ENCODE results near the gene PLAC1.

Gene PLAC1

GRCh38 chrX:134684956-134685355 is 26.7 kb upstream of the PLAC1 start:
- H3K27ac ChIP-seq (ENCODE audit: low read length) = no peak overlapping the region
- no peak overlapping the region for H3K9ac ChIP-seq (ENCODE audit: low read length)
- no peaks in the 10 kb centered on the region for H3K27me3 ChIP-seq (ENCODE audit: control insufficient read depth, insufficient read depth, low read length)
- H3K9me3 ChIP-seq (ENCODE audit: control insufficient read depth, low read depth, low read length) = peaks cover 4% of the 10 kb centered on the region
- no peak overlapping the region for H3K4me3 ChIP-seq (ENCODE audit: low read length)
- H3K36me3 ChIP-seq (ENCODE audit: control insufficient read depth, low read depth, low read length) = no peaks in the 10 kb centered on the region
- H3K4me1 ChIP-seq (ENCODE audit: control insufficient read depth, low read depth, low read length) = no peaks in the 10 kb centered on the region

DNA sequence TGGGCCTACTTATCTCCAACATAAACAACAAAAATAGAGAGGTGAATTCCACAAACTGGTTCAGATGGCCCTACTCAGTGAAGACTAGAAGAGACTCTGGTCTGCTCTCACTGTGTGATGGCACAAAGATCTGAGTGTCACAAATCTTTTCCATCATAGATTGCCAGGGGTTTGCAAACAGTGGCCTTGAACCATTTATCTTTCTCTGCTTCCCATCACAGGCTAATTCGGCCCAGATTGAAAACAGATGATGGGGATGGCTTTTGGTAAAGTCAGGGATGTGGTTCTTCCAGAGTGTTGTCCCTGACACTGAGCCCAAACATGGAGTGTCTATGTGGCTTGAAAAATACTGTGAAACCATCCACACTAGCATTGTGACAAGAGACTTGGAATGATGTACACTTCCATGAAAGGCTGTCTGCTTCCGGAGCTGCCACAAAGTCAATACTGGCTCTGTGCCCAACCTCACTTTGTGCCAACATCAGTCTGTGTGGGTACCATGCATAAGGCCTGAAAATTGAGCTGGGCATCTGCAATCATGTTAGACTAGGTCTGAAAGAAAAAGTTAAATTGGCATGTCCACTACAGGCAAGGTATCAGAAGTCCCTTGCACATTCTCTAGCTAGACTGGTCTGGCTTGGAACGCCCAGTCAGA is 25.2 kb upstream of the PLAC1 start:
- Histone ChIP-seq H3K9me3 (ENCODE audit: control insufficient read depth, low read depth, low read length) (peaks cover 4% of the 10 kb centered on the region), H3K27me3 (ENCODE audit: control insufficient read depth, insufficient read depth, low read length) (no peaks in the 10 kb centered on the region), H3K36me3 (ENCODE audit: control insufficient read depth, low read depth, low read length) (no peaks in the 10 kb centered on the region), H3K27ac (ENCODE audit: low read length) (no peak overlapping the region), H3K9ac (ENCODE audit: low read length) (no peak overlapping the region), H3K4me1 (ENCODE audit: control insufficient read depth, low read depth, low read length) (no peaks in the 10 kb centered on the region), H3K4me3 (ENCODE audit: low read length) (no peak overlapping the region)

DNA sequence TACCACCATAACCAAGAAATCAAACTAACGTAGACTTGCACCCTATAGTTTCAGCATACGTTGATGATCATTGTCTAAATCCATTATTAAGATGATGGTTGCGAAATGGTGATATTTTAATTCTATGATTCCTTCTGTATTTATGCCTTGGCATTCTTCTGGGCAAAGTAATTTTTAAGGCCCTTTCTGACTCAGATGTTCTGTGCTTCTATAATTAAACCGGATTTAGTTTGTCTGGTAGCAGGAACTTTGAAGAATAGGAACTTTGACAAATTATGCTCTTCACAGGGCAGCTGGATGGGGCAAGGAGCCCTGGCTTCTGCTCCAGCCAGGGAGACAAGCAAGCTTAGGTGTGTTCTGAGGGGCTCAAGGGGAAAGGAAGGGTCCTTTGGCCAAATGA is 23.8 kb upstream of the PLAC1 start:
- Histone ChIP-seq H3K4me1 (ENCODE audit: control insufficient read depth, low read depth, low read length) (no peaks in the 10 kb centered on the region), H3K9ac (ENCODE audit: low read length) (no peak overlapping the region), H3K9me3 (ENCODE audit: control insufficient read depth, low read depth, low read length) (peaks cover 4% of the 10 kb centered on the region), H3K27ac (ENCODE audit: low read length) (no peak overlapping the region), H3K36me3 (ENCODE audit: control insufficient read depth, low read depth, low read length) (no peaks in the 10 kb centered on the region), H3K4me3 (ENCODE audit: low read length) (no peak overlapping the region), H3K27me3 (ENCODE audit: control insufficient read depth, insufficient read depth, low read length) (no peaks in the 10 kb centered on the region)

GRCh38 chrX:134679644-134680043 is 21.4 kb upstream of the PLAC1 start:
- Histone ChIP-seq H3K27ac (ENCODE audit: low read length) (no peak overlapping the region), H3K27me3 (ENCODE audit: control insufficient read depth, insufficient read depth, low read length) (no peaks in the 10 kb centered on the region), H3K4me3 (ENCODE audit: low read length) (no peak overlapping the region), H3K9me3 (ENCODE audit: control insufficient read depth, low read depth, low read length) (peaks cover 4% of the 10 kb centered on the region), H3K4me1 (ENCODE audit: control insufficient read depth, low read depth, low read length) (no peaks in the 10 kb centered on the region), H3K36me3 (ENCODE audit: control insufficient read depth, low read depth, low read length) (no peaks in the 10 kb centered on the region), H3K9ac (ENCODE audit: low read length) (no peak overlapping the region)

GRCh38 chrX:134679221-134679620 is 20.9 kb upstream of the PLAC1 start:
- Histone ChIP-seq H3K27me3 (ENCODE audit: control insufficient read depth, insufficient read depth, low read length) (no peaks in the 10 kb centered on the region), H3K9ac (ENCODE audit: low read length) (no peak overlapping the region), H3K27ac (ENCODE audit: low read length) (no peak overlapping the region), H3K36me3 (ENCODE audit: control insufficient read depth, low read depth, low read length) (no peaks in the 10 kb centered on the region), H3K4me1 (ENCODE audit: control insufficient read depth, low read depth, low read length) (no peaks in the 10 kb centered on the region), H3K4me3 (ENCODE audit: low read length) (no peak overlapping the region), H3K9me3 (ENCODE audit: control insufficient read depth, low read depth, low read length) (peaks cover 4% of the 10 kb centered on the region)

DNA sequence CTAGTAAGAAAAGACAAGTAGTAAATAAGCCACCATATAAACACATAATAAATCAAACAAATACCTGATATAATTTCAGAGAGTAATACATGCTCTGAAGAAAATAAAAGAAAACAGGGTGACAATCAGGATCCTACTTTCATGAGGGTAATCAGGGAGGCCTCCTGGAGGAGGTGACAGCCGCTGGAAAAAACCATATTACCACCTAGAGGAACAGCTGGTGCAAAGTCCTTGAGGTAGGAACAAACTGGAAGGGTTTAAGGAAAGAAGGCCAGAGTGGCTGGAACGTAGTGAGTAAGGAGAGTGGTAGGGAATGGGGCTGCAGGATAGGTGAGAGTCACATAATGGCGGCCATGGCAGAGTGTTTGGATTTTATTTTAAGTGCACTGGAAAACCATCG is 19.1 kb upstream of the PLAC1 start:
- Histone ChIP-seq H3K9ac (ENCODE audit: low read length) (no peak overlapping the region), H3K36me3 (ENCODE audit: control insufficient read depth, low read depth, low read length) (no peaks in the 10 kb centered on the region), H3K9me3 (ENCODE audit: control insufficient read depth, low read depth, low read length) (peaks cover 4% of the 10 kb centered on the region), H3K4me1 (ENCODE audit: control insufficient read depth, low read depth, low read length) (no peaks in the 10 kb centered on the region), H3K4me3 (ENCODE audit: low read length) (no peak overlapping the region), H3K27me3 (ENCODE audit: control insufficient read depth, insufficient read depth, low read length) (no peaks in the 10 kb centered on the region), H3K27ac (ENCODE audit: low read length) (no peak overlapping the region)

- Histone ChIP-seq H3K9ac (ENCODE audit: low read length) (no peak overlapping the region), H3K27ac (ENCODE audit: low read length) (no peak overlapping the region), H3K9me3 (ENCODE audit: control insufficient read depth, low read depth, low read length) (peaks cover 4% of the 10 kb centered on the region)
These were observed 18.2 kb upstream of the PLAC1 start for GRCh38 chrX:134676436-134676835.

GRCh38 chrX:134673123-134673522 is 14.9 kb upstream of the PLAC1 start:
- Histone ChIP-seq H3K4me1 (ENCODE audit: control insufficient read depth, low read depth, low read length) (no peaks in the 10 kb centered on the region), H3K4me3 (ENCODE audit: low read length) (no peak overlapping the region), H3K9me3 (ENCODE audit: control insufficient read depth, low read depth, low read length) (no peaks in the 10 kb centered on the region), H3K36me3 (ENCODE audit: control insufficient read depth, low read depth, low read length) (no peaks in the 10 kb centered on the region), H3K27ac (ENCODE audit: low read length) (no peak overlapping the region), H3K27me3 (ENCODE audit: control insufficient read depth, insufficient read depth, low read length) (no peaks in the 10 kb centered on the region), H3K9ac (ENCODE audit: low read length) (no peak overlapping the region)

More at GRCh38 chrX:134676436-134676835, 18.2 kb upstream of the PLAC1 start:
- H3K36me3 ChIP-seq (ENCODE audit: control insufficient read depth, low read depth, low read length) = no peaks in the 10 kb centered on the region
- no peaks in the 10 kb centered on the region for H3K4me1 ChIP-seq (ENCODE audit: control insufficient read depth, low read depth, low read length)
- H3K4me3 ChIP-seq (ENCODE audit: low read length) = no peak overlapping the region
- H3K27me3 ChIP-seq (ENCODE audit: control insufficient read depth, insufficient read depth, low read length) = no peaks in the 10 kb centered on the region

- H3K4me1 ChIP-seq (ENCODE audit: control insufficient read depth, low read depth, low read length) = no peaks in the 10 kb centered on the region
- H3K36me3 ChIP-seq (ENCODE audit: control insufficient read depth, low read depth, low read length) = no peaks in the 10 kb centered on the region
- H3K9ac ChIP-seq (ENCODE audit: low read length) = no peak overlapping the region
- H3K27ac ChIP-seq (ENCODE audit: low read length) = no peak overlapping the region
- H3K27me3 ChIP-seq (ENCODE audit: control insufficient read depth, insufficient read depth, low read length) = no peaks in the 10 kb centered on the region
- no peak overlapping the region for H3K4me3 ChIP-seq (ENCODE audit: low read length)
- H3K9me3 ChIP-seq (ENCODE audit: control insufficient read depth, low read depth, low read length) = no peaks in the 10 kb centered on the region
These were observed 13.8 kb upstream of the PLAC1 start for GRCh38 chrX:134672101-134672500.

DNA sequence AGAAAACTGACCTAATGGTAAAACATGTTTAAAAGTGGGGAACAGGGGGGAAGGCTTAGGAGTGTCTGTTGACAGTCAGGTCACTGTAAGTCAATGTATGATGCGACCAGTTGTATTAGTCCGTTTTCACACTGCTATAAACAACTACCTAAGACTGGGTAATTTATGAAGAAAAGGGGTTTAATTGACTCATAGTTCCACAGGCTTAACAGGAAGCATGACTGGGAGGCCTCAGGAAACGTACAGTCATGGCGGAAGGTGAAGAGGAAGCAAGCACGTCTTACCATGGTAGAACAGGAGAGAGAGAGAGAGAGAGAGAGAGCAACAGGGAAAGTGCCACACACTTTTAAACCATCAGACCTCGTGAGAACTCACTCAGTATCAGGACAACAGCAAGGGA is 13.0 kb upstream of the PLAC1 start:
- Histone ChIP-seq H3K27me3 (ENCODE audit: control insufficient read depth, insufficient read depth, low read length) (no peaks in the 10 kb centered on the region), H3K4me1 (ENCODE audit: control insufficient read depth, low read depth, low read length) (no peaks in the 10 kb centered on the region), H3K9ac (ENCODE audit: low read length) (no peak overlapping the region), H3K27ac (ENCODE audit: low read length) (no peak overlapping the region), H3K4me3 (ENCODE audit: low read length) (no peak overlapping the region), H3K9me3 (ENCODE audit: control insufficient read depth, low read depth, low read length) (no peaks in the 10 kb centered on the region), H3K36me3 (ENCODE audit: control insufficient read depth, low read depth, low read length) (no peaks in the 10 kb centered on the region)

DNA sequence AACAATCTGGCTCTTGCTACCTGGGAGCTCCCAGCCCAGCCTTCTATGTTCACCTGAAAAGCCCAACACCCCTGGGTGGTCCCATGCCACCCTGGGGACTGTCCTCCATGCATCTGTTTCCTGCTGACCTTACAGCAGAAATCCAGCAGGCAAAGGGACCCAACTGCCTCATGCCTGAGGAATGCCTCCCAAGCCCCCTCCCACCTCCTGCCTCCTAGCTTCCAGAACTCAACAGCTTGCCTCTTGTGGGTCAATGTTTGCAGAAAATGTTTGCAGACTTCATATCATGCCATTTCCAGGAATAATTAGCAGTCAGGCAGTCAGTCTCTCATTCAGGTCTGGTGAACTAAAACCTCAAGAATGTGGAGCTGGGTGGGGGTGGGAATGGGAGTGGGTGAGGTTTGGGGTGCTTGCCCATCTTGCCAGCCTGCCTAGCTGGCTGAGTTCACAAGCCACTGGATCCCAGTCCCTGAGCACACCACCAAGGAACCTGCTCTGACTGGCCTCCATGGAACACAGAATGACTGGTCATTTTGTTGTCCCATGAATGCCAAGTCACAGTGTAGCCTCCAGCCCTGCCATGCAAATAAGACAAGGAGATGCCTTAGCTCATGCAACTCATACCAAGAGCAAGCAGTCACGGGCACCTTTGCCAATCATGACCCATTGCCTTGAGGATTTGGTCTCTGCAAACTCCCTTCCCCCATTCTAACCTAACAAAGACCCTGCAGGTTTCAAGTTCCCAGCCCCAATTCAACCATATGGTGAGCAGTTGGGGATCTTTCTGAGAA is 12.1 kb upstream of the PLAC1 start:
- Histone ChIP-seq H3K27ac (ENCODE audit: low read length) (no peak overlapping the region), H3K4me1 (ENCODE audit: control insufficient read depth, low read depth, low read length) (no peaks in the 10 kb centered on the region), H3K27me3 (ENCODE audit: control insufficient read depth, insufficient read depth, low read length) (no peaks in the 10 kb centered on the region), H3K9ac (ENCODE audit: low read length) (no peak overlapping the region), H3K4me3 (ENCODE audit: low read length) (no peak overlapping the region), H3K36me3 (ENCODE audit: control insufficient read depth, low read depth, low read length) (no peaks in the 10 kb centered on the region), H3K9me3 (ENCODE audit: control insufficient read depth, low read depth, low read length) (no peaks in the 10 kb centered on the region)

All from iPS-18a (cell line).